Measurements from ENCODE around the gene XAGE3.
"Not testable (repeated sequence)": the region's sequence is repeated elsewhere in the genome, so short reads cannot be mapped to it uniquely, and the experiment has no call there.

Gene XAGE3

GRCh38 chrX:52867610-52868348 is at the start of gene XAGE3:
Gene XAGE3, minus strand, starts transcription at chrX:52868083. Its CDS starts 950 bp downstream, at chrX:52867133.
- DNase-seq (ENCODE audit: low read depth in 1 of 2, low spot score in 1 of 2): no peak
- in situ Hi-C loops (cut with HindIII; ENCODE audit: low pct_unique_long_range_greater_than_20kb, low sequenced_read_pairs): no loop called here
- no peak for TF ChIP-seq JUND (IDR thresholded peaks at IDR 0.05; ENCODE audit: low read depth)

DNA sequence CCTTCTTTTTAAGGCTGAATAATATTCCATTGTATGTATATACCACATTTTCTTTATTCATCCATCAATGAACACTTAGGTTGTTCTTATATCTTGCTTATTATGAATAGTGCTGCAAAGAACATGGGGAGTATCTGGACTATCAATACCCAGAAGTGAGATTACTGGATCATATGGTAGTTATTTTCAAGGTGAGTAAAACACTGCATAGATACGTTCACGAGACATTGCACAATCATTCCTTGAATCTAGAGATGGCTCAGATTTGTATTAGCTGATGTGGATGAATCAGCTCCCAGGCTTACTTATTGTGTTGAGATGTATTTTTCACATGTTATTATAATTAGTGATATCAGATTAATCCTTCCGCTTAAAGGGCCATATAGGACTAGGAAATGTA is 46.8 kb upstream of the XAGE3 start:
- DNase-seq (ENCODE audit: low read depth in 1 of 2, low spot score in 1 of 2); in situ Hi-C loops (cut with HindIII; ENCODE audit: low pct_unique_long_range_greater_than_20kb, low sequenced_read_pairs): not testable (repeated sequence)

DNA sequence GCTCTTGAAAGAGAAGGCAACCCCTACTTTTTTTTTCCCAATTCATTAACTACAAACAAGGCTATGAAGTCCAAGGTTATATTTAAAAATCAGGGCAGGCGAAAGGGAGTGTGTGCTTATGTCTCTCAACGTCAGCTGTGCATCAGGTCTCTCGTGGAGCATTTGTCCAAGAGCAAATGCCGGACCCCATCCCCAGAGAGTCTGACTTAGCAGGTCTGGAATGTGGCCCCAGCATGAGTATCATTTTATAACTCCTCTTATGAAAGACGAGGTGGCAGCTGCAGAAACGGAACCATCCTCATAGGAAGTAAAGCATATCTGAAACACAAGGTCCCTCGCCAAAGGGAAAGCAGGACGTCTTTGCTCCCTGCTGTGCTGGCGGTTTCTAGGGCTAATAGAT is 45.8 kb upstream of the XAGE3 start:
- in situ Hi-C loops (cut with HindIII; ENCODE audit: low pct_unique_long_range_greater_than_20kb, low sequenced_read_pairs); DNase-seq (ENCODE audit: low read depth in 1 of 2, low spot score in 1 of 2): not testable (repeated sequence)

- in situ Hi-C loops (cut with HindIII; ENCODE audit: low pct_unique_long_range_greater_than_20kb, low sequenced_read_pairs); DNase-seq (ENCODE audit: low read depth in 1 of 2, low spot score in 1 of 2): not testable (repeated sequence)
Observed at GRCh38 chrX:52909313-52909969, 41.6 kb upstream of the XAGE3 start.

- in situ Hi-C loops (cut with HindIII; ENCODE audit: low pct_unique_long_range_greater_than_20kb, low sequenced_read_pairs); DNase-seq (ENCODE audit: low read depth in 1 of 2, low spot score in 1 of 2): not testable (repeated sequence)
Observed at GRCh38 chrX:52907900-52908299, 40.0 kb upstream of the XAGE3 start.

GRCh38 chrX:52907137-52907536 is 39.3 kb upstream of the XAGE3 start:
- DNase-seq (ENCODE audit: low read depth in 1 of 2, low spot score in 1 of 2): not testable (repeated sequence)

GRCh38 chrX:52906072-52906471 is 38.2 kb upstream of the XAGE3 start:
- in situ Hi-C loops (cut with HindIII; ENCODE audit: low pct_unique_long_range_greater_than_20kb, low sequenced_read_pairs); DNase-seq (ENCODE audit: low read depth in 1 of 2, low spot score in 1 of 2): not testable (repeated sequence)

More at GRCh38 chrX:52907137-52907536, 39.3 kb upstream of the XAGE3 start:
- in situ Hi-C loops (cut with HindIII; ENCODE audit: low pct_unique_long_range_greater_than_20kb, low sequenced_read_pairs): not testable (repeated sequence)

DNA sequence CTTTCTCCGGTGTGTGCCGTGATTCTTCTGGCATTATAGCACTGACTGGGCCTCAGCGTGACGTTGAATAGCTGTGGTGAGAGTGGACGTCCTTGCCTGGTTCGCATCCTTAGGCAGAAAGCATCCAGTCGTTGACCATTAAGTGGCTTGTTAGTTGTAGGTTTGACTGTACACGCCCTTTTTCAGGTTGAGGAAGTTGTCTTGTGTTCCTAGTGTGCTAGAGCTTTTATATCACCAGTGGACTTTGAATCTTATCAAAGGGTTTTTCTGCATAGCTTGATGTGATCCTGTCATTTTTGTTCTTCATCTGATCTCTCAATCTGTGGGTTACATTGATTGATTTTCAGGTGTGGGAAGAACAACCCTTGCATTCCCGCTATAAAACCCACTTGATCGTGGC is 37.6 kb upstream of the XAGE3 start:
- in situ Hi-C loops (cut with HindIII; ENCODE audit: low pct_unique_long_range_greater_than_20kb, low sequenced_read_pairs); DNase-seq (ENCODE audit: low read depth in 1 of 2, low spot score in 1 of 2): not testable (repeated sequence)

DNA sequence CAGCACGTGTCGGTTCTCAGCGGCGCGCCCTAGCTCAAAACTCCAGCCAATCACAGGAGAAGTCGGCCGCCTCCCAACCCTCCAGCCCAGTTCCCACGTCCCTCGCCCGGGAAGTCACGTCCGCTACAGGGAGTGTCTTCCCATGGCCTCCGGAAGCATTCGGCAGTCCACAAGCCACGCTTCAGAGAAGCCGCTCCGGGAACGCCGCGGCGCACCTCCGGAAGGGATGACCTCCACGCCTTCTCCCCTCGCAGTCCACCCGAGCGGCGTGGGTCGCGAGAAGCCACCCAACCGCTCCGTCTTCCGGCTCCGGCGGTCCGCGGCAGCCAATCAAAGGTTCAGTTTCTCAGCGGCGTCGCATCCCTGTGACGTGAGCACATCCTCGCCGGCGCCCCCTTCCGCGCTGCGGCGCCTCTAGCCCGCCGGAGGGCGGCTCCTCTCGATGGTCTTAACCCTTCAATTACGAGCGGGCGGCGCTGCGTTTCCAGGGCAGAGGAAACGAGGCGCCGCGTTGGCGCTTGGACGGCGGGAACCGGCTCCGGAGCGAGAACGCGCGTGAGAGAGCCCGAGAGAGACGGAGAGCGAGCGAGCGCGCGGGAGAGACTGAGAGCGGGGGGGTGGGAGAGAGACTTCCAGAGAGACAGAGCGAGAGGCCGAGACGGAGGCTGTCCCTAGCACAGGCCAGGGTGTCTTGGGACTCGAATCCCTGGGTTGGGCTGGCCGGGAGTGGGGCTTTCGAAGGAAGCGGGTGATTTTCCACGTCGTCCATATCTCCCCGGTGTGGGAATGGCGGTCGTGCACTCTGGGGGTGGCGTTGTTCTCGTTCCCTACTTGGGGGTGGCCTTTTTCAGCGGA is 29.2 kb upstream of the XAGE3 start, which contains the start of gene FAM156B:
Gene FAM156B, plus strand, starts transcription at position 476 of the 855 bp plus-strand sequence. CDS start 9,896 bp downstream, outside the sequence.
- in situ Hi-C loops (cut with HindIII; ENCODE audit: low pct_unique_long_range_greater_than_20kb, low sequenced_read_pairs); DNase-seq (ENCODE audit: low read depth in 1 of 2, low spot score in 1 of 2): not testable (repeated sequence)

DNA sequence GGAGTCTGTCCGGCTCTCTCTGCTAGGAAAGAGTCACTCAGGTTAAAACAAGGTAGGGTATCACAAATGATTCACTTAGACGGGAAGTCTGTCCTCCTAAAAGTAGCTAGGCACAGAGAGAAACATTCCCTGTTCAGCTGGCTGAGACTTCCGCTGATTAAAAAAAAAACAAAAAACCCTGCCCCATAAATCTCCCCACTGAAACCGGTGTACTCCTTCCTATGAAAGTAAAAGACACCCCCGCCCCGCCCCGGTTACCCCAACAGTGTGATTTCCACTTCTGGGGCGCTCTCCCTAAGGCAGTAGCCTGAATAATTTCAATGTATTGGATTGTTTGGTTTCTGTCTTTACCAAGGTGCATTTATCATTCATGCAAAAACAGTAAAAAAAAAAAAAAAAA is 28.6 kb upstream of the XAGE3 start:
- in situ Hi-C loops (cut with HindIII; ENCODE audit: low pct_unique_long_range_greater_than_20kb, low sequenced_read_pairs); DNase-seq (ENCODE audit: low read depth in 1 of 2, low spot score in 1 of 2): not testable (repeated sequence)

- in situ Hi-C loops (cut with HindIII; ENCODE audit: low pct_unique_long_range_greater_than_20kb, low sequenced_read_pairs); DNase-seq (ENCODE audit: low read depth in 1 of 2, low spot score in 1 of 2): not testable (repeated sequence)
Observed at GRCh38 chrX:52888090-52888489, 20.2 kb upstream of the XAGE3 start.

DNA sequence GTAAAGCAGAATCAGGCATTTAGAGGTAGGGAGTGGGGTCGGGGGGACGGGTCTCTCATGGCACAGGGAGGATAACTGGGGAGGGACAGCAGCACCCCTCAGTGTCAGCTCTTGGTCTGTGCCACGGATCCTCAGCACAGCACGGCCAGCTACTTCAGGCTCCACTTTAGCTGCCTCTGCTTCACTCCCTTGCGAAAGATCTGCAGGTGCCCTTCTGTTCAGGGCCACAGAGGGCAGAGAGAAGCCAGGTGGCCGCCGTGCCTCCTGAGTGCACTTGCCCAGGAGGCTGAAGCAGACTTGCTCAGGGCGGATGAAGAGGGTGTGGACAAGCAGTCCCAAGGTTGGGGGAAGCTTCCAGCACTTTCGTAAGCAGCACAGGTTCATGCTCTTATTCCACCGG is 19.6 kb upstream of the XAGE3 start:
- in situ Hi-C loops (cut with HindIII; ENCODE audit: low pct_unique_long_range_greater_than_20kb, low sequenced_read_pairs); DNase-seq (ENCODE audit: low read depth in 1 of 2, low spot score in 1 of 2): not testable (repeated sequence)

GRCh38 chrX:52876386-52876785 is 8.5 kb upstream of the XAGE3 start:
- in situ Hi-C loops (cut with HindIII; ENCODE audit: low pct_unique_long_range_greater_than_20kb, low sequenced_read_pairs); DNase-seq (ENCODE audit: low read depth in 1 of 2, low spot score in 1 of 2): not testable (repeated sequence)

GRCh38 chrX:52875436-52875835 is 7.6 kb upstream of the XAGE3 start:
- DNase-seq (ENCODE audit: low read depth in 1 of 2, low spot score in 1 of 2); in situ Hi-C loops (cut with HindIII; ENCODE audit: low pct_unique_long_range_greater_than_20kb, low sequenced_read_pairs): not testable (repeated sequence)

All from T47D (cell line).